H1 (cell line): ENCODE measurements around the gene GPR68. TPM values are rescaled to one million over a fixed set of nuclear protein-coding genes. Genes with fewer than 3 reads are reported as not detected.

Experiments used
- CTCF ChIA-PET: fragments of 300-600 bp; sonication (Branson Sonifier 250); formaldehyde crosslinking; loops from one replicate; lab custom pipeline; 2021; ENCODE audit not compliant: partially characterized antibody; lab: Charles Lee
- POLR2A ChIA-PET: fragments of 300-600 bp; sonication (Branson Sonifier 250); formaldehyde crosslinking; loops from one replicate; lab custom pipeline; 2021; ENCODE audit warnings: inconsistent platforms; ENCODE audit not compliant: partially characterized antibody; lab: Charles Lee
- DNase-seq, 2 experiments: peaks; one replicate each; pipeline versions ENCODE4 v3.0.0 to v3.0.0-alpha.2; 2010 to 2022; ENCODE audit warnings: low spot score in 2 of 2, low read depth in 1 of 2, mixed read lengths in 1 of 2
- FAIRE-seq: peaks from 2 replicates; lab custom pipeline; 2011; peaks lifted over from hg19 to GRCh38; lab: Jason Lieb, UNC
- H2AFZ ChIP-seq: 2 replicates; pipeline ENCODE4 v1.8.1; 2012; ENCODE audit warnings: low read length, inconsistent platforms
- H2AK5ac ChIP-seq: 2 replicates; pipeline ENCODE4 v1.6.1; 2013; ENCODE audit warnings: low read depth, low read length
- H2BK120ac ChIP-seq: replicated peaks from 2 replicates; pipeline ENCODE3; 2013; ENCODE audit warnings: low read depth, low read length, inconsistent platforms
- H2BK12ac ChIP-seq: 2 replicates; pipeline ENCODE4 v1.6.1; 2013; ENCODE audit warnings: low read depth, low read length
- H2BK15ac ChIP-seq: 2 replicates; pipeline ENCODE4 v1.6.1; 2013; ENCODE audit warnings: low read length
- H2BK20ac ChIP-seq: 2 replicates; pipeline ENCODE4 v1.6.1; 2013; ENCODE audit warnings: low read length
- H2BK5ac ChIP-seq: 2 replicates; pipeline ENCODE4 v1.6.1; 2013; ENCODE audit warnings: low read depth, low read length
- H3K14ac ChIP-seq: 2 replicates; pipeline ENCODE4 v1.6.1; 2013; ENCODE audit warnings: inconsistent platforms; ENCODE audit not compliant: insufficient read length
- H3K18ac ChIP-seq: 2 replicates; pipeline ENCODE4 v1.6.1; 2013; ENCODE audit warnings: low read length; ENCODE audit errors: extremely low read depth
- H3K23ac ChIP-seq: 2 replicates; pipeline ENCODE4 v1.6.1; 2013; ENCODE audit warnings: inconsistent platforms; ENCODE audit not compliant: insufficient read length
- H3K23me2 ChIP-seq: 2 replicates; pipeline ENCODE4 v1.6.1; 2013; ENCODE audit warnings: low read depth, low read length
- H3K27ac ChIP-seq: 2 replicates; pipeline ENCODE4 v1.6.1; 2011; ENCODE audit warnings: low read depth, low read length, inconsistent platforms
- H3K27me3 ChIP-seq, 4 experiments: replicated peaks in 1 of 4; 1 replicate in 1 of 4; 2 replicates in 3 of 4; pipeline versions ENCODE4 v1.6.1 to v1.8.1; 2011 to 2013; ENCODE audit warnings: low read length in 3 of 4, mild to moderate bottlenecking in 3 of 4, inconsistent platforms in 2 of 4, mixed read lengths in 2 of 4, moderate library complexity in 1 of 4; ENCODE audit not compliant: control insufficient read depth in 3 of 4, insufficient read depth in 3 of 4; ENCODE audit errors: extremely low read depth in 1 of 4
- H3K36me3 ChIP-seq, 4 experiments: 2 replicates each; pipeline versions ENCODE4 v1.6.1 to v1.8.1; 2011 to 2013; ENCODE audit warnings: mild to moderate bottlenecking in 4 of 4, low read length in 3 of 4, moderate library complexity in 2 of 4, control low read depth in 1 of 4, inconsistent platforms in 1 of 4; ENCODE audit not compliant: insufficient read depth in 4 of 4, control insufficient read depth in 2 of 4
- H3K4ac ChIP-seq: replicated peaks from 2 replicates; pipeline ENCODE3; 2013; ENCODE audit warnings: low read length, low read depth, mixed read lengths, inconsistent platforms; ENCODE audit not compliant: insufficient read length
- H3K4me1 ChIP-seq, 4 experiments: replicated peaks in 1 of 4; 1 replicate in 1 of 4; 2 replicates in 3 of 4; pipeline versions ENCODE4 v1.6.1 to v1.8.1; 2011 to 2013; ENCODE audit warnings: low read length in 3 of 4, inconsistent platforms in 2 of 4, mixed read lengths in 1 of 4; ENCODE audit not compliant: insufficient read depth in 4 of 4, control insufficient read depth in 3 of 4
- H3K4me2 ChIP-seq, 2 experiments: 2 replicates each; pipeline versions ENCODE4 v1.6.1 to v1.8.1; 2011 to 2013; ENCODE audit warnings: low read depth in 2 of 2, low read length in 2 of 2, control low read depth in 1 of 2, inconsistent platforms in 1 of 2, mild to moderate bottlenecking in 1 of 2; ENCODE audit not compliant: insufficient read depth in 1 of 2
- H3K4me3 ChIP-seq, 4 experiments: fragments of 200-600, 300-600 bp in 1 of 4; sonication (generic), shearing (Covaris generic), sonication (Bioruptor Twin) in 1 of 4; 2 replicates each; pipeline versions ENCODE4 v1.5.1 to v1.8.1; 2011 to 2016; ENCODE audit warnings: low read length in 4 of 4, low read depth in 3 of 4, control low read depth in 2 of 4, inconsistent platforms in 2 of 4, mild to moderate bottlenecking in 2 of 4, mixed read lengths in 1 of 4, moderate library complexity in 1 of 4; ENCODE audit not compliant: insufficient read depth in 2 of 4; ENCODE audit errors: extremely low read depth in 1 of 4
- H3K56ac ChIP-seq: replicated peaks from 2 replicates; pipeline ENCODE3; 2013; ENCODE audit warnings: low read depth, mild to moderate bottlenecking, mixed read lengths, low read length, inconsistent platforms; ENCODE audit not compliant: insufficient read length
- H3K79me1 ChIP-seq: 2 replicates; pipeline ENCODE4 v1.6.1; 2013; ENCODE audit warnings: low read depth, low read length, control low read depth
- H3K79me2 ChIP-seq, 2 experiments: 2 replicates each; pipeline versions ENCODE4 v1.6.1 to v1.8.1; 2012 to 2013; ENCODE audit warnings: low read length in 2 of 2, mild to moderate bottlenecking in 2 of 2, inconsistent platforms in 1 of 2; ENCODE audit not compliant: insufficient read depth in 2 of 2, control insufficient read depth in 1 of 2
- H3K9ac ChIP-seq, 4 experiments: replicated peaks in 1 of 4; 1 replicate in 1 of 4; 2 replicates in 3 of 4; pipeline versions ENCODE4 v1.6.1 to v1.8.1; 2011 to 2013; ENCODE audit warnings: low read depth in 3 of 4, low read length in 3 of 4, control low read depth in 2 of 4, mild to moderate bottlenecking in 2 of 4, moderate library complexity in 2 of 4, inconsistent platforms in 1 of 4; ENCODE audit errors: extremely low read depth in 1 of 4
- H3K9me3 ChIP-seq, 2 experiments: 2 replicates each; pipeline versions ENCODE4 v1.6.1 to v1.8.1; 2012 to 2013; ENCODE audit warnings: mild to moderate bottlenecking in 2 of 2, moderate library complexity in 2 of 2, control low read depth in 1 of 2, inconsistent platforms in 1 of 2, low read depth in 1 of 2, low read length in 1 of 2, mixed read lengths in 1 of 2; ENCODE audit not compliant: insufficient read depth in 2 of 2
- H4K20me1 ChIP-seq, 2 experiments: replicated peaks in 1 of 2; 2 replicates each; pipeline versions ENCODE3 to v1.8.1; 2011 to 2013; ENCODE audit warnings: inconsistent platforms in 2 of 2, low read length in 2 of 2, mild to moderate bottlenecking in 1 of 2; ENCODE audit not compliant: insufficient read depth in 2 of 2, control insufficient read depth in 1 of 2
- H4K5ac ChIP-seq: 2 replicates; pipeline ENCODE4 v1.6.1; 2013; ENCODE audit warnings: low read length, low read depth, mixed read lengths, inconsistent platforms; ENCODE audit not compliant: insufficient read length
- H4K8ac ChIP-seq: 2 replicates; pipeline ENCODE4 v1.8.0; 2013; ENCODE audit warnings: mild to moderate bottlenecking, moderate library complexity, low read length, inconsistent platforms; ENCODE audit not compliant: insufficient read depth; ENCODE audit errors: extremely low read depth
- H4K91ac ChIP-seq: replicated peaks from 2 replicates; pipeline ENCODE3; 2013; ENCODE audit warnings: low read length, mixed read lengths, inconsistent platforms; ENCODE audit not compliant: insufficient read length
- ATF3 ChIP-seq: IDR thresholded peaks from 2 replicates; pipeline ENCODE4 v1.6.1; 2011; ENCODE audit warnings: low read depth, mild to moderate bottlenecking, low read length; ENCODE audit not compliant: insufficient read depth
- BRCA1 ChIP-seq: IDR thresholded peaks from 2 replicates; pipeline ENCODE4 v1.6.1; 2012; ENCODE audit warnings: low read depth, low read length, improper control_type of control experiment
- CHD1 ChIP-seq: IDR thresholded peaks from 2 replicates; pipeline ENCODE4 v1.6.1; 2012; ENCODE audit warnings: low read depth, low read length, improper control_type of control experiment
- CTBP2 ChIP-seq: IDR thresholded peaks from 2 replicates; pipeline ENCODE4 v1.7.0; 2011; ENCODE audit warnings: borderline replicate concordance, mild to moderate bottlenecking, moderate library complexity, mixed read lengths, low read length; ENCODE audit not compliant: insufficient read depth, insufficient read length
- EGR1 ChIP-seq: IDR thresholded peaks from 2 replicates; pipeline ENCODE4 v1.6.1; 2011; ENCODE audit warnings: low read depth, low read length, borderline replicate concordance
- EP300 ChIP-seq, 2 experiments: IDR thresholded peaks; 1 replicate in 1 of 2; 2 replicates in 1 of 2; pipeline ENCODE4 v1.6.1; 2011 to 2012; ENCODE audit warnings: low read depth in 2 of 2, low read length in 2 of 2, mild to moderate bottlenecking in 2 of 2, borderline replicate concordance in 1 of 2, inconsistent platforms in 1 of 2, moderate library complexity in 1 of 2
- GTF2F1 ChIP-seq: IDR thresholded peaks from 2 replicates; pipeline ENCODE4 v1.6.1; 2012; ENCODE audit warnings: low read depth, low read length, improper control_type of control experiment, borderline replicate concordance
- MAX ChIP-seq: IDR thresholded peaks from 2 replicates; pipeline ENCODE4 v1.6.1; 2012; ENCODE audit warnings: inconsistent platforms
- RFX5 ChIP-seq: IDR thresholded peaks from 2 replicates; pipeline ENCODE4 v1.6.1; 2011; ENCODE audit warnings: low read depth, low read length, improper control_type of control experiment, borderline replicate concordance
- RNF2 ChIP-seq: fragments of 200-900, 300-1000 bp; sonication (generic); IDR thresholded peaks from 2 replicates; pipeline ENCODE4 v1.7.1; 2016; ENCODE audit warnings: borderline replicate concordance, low read depth, mild to moderate bottlenecking, antibody characterized with exemption, low read length; ENCODE audit not compliant: poor library complexity, severe bottlenecking; ENCODE audit errors: missing control alignments
- SP2 ChIP-seq: IDR thresholded peaks from 2 replicates; pipeline ENCODE4 v1.6.1; 2012; ENCODE audit warnings: mild to moderate bottlenecking, low read length, inconsistent platforms
- SUZ12 ChIP-seq: fragments of 200-600 bp; sonication (generic); IDR thresholded peaks from 2 replicates; pipeline ENCODE4 v1.6.1; 2012; ENCODE audit warnings: mild to moderate bottlenecking, inconsistent platforms, low read length, moderate library complexity, mixed read lengths
- YY1 ChIP-seq: IDR thresholded peaks from 2 replicates; pipeline ENCODE4 v1.6.1; 2011; ENCODE audit warnings: low read depth, mild to moderate bottlenecking, low read length
- WGBS, 2 experiments: shearing (Covaris generic) in 1 of 2; methylation state at CpG; one replicate each; pipeline versions ENCODE4 v1.1.6 to v1.1.7; 2013 to 2015; ENCODE audit warnings: low lambda C conversion rate in 2 of 2, mixed read lengths in 2 of 2, inconsistent platforms in 1 of 2, low coverage in 1 of 2, missing lambda C conversion rate in 1 of 2; ENCODE audit not compliant: insufficient replicate concordance in 2 of 2, insufficient coverage in 1 of 2, insufficient read length in 1 of 2; ENCODE audit errors: extremely low coverage in 1 of 2, missing lambda C conversion rate in 1 of 2; 5-methylcytosine and 5-hydroxymethylcytosine counted together
- polyA plus RNA-seq, 7 experiments: library from polyadenylated mRNA; depleted of rRNA in 3 of 7; stranded (reverse) in 5 of 7; unstranded in 2 of 7; fragments of >200 nt in 5 of 7; fragments of 200-250 nt in 2 of 7; gene quantifications; 1 replicate in 5 of 7; 2 replicates in 1 of 7; 4 replicates in 1 of 7; pipeline versions ENCODE4 v1.2.1 to v1.2.3, GENCODE V29; 2011 to 2013; ENCODE audit warnings: missing spikeins in 2 of 7, mixed read lengths in 2 of 7
- total RNA-seq: library from RNA; stranded (reverse); fragmentation: NEBNext Ultra II Directional; extraction: Animal tissue kit (Norgen Biotek cat#: 25700); gene quantifications from 2 replicates; pipeline ENCODE4 v1.2.1, GENCODE V29; 2021

The GPR68 gene
- total and polyA plus RNA-seq, 2 of the 8 experiments (the other 6 are each of a cell fraction or from before 2014, with no cell fraction given), result 0.22 to 0.76 TPM

DNA sequence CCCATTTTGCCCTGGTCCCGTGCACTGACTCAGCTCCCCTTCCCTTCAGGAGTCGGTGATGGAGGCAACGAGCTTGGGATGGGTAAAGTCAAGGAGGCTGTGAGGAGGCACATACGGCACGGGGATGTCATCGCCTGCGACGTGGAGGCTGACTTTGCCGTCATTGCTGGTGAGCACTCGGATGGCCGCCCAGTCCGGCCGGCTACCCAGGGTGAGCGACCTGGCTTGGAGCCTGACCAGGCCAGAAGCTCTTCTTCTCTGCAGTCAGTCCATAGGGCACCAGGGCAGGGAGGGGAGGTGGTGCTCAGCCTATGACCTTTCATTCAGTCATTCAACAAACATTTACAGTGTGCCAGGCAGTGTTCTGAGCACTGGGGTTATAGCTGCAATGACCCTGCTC lies 39.8 kb downstream of the GPR68 start:
- H3K56ac ChIP-seq, result no peak overlapping the region
- no peak overlapping the region for H2BK15ac ChIP-seq
- FAIRE-seq (no peak), DNase-seq (no peak)
- H3K9me3 ChIP-seq, result 0 out of 4 replicates have a peak, but pooled peaks cover 0 to 2% of the 10 kb centered on the region in 2 experiments
- CTCF ChIA-PET, result interaction anchor here (0.9 to 1.0 kb wide), 2 partner anchors 22 to 28 kb away, joined by 3 read pairs; no protein-coding TSS in a partner anchor
- H3K4me1 ChIP-seq, result no peaks in the 10 kb centered on the region
- no peak overlapping the region for H3K23ac ChIP-seq
- H2BK20ac ChIP-seq, result no peak overlapping the region
- H3K23me2 ChIP-seq, result no peaks in the 10 kb centered on the region
- peaks cover 3 to 36% (median 17%) of the 10 kb centered on the region in 4 experiments; a peak in 5 of 8 replicates for H3K36me3 ChIP-seq
- H4K20me1 ChIP-seq, result no peaks in the 10 kb centered on the region
- POLR2A ChIA-PET, result no interaction called here
- H3K4me3 ChIP-seq, result no peak overlapping the region
- no peak overlapping the region for H3K4me2 ChIP-seq
- no peak overlapping the region for H3K14ac ChIP-seq
- 88% methylated on average over 11 of the region's 14 CpGs; no CpG with 5 or more reads in 1 of the 2 experiments for WGBS, 2 experiments
- no peak overlapping the region for H3K27ac ChIP-seq
- no peak overlapping the region for H4K5ac ChIP-seq
- H3K4ac ChIP-seq, result no peak overlapping the region
- no peak overlapping the region for H2BK5ac ChIP-seq
- H3K79me2 ChIP-seq, result no peaks in the 10 kb centered on the region
- H2BK12ac ChIP-seq, result no peak overlapping the region
- no peak overlapping the region for H2BK120ac ChIP-seq
- H3K9ac ChIP-seq, result no peak overlapping the region
- no peak overlapping the region for H2AFZ ChIP-seq
- H4K8ac ChIP-seq, result no peak overlapping the region
- no peaks in the 10 kb centered on the region for H3K27me3 ChIP-seq
- H4K91ac ChIP-seq, result no peak overlapping the region
- no peak overlapping the region for H3K18ac ChIP-seq
- no peak overlapping the region for H2AK5ac ChIP-seq
- H3K79me1 ChIP-seq, result no peaks in the 10 kb centered on the region
- TF ChIP-seq ATF3 (no peak), YY1 (no peak), RFX5 (no peak), BRCA1 (no peak), SUZ12 (no peak), SP2 (no peak), MAX (no peak), EGR1 (no peak), CHD1 (no peak), GTF2F1 (no peak), EP300 (IDR thresholded peaks at IDR 0.05; ENCODE audit: borderline replicate concordance in 1 of 2, low read depth in 2 of 2, low read length in 2 of 2) (no peak), RNF2 (no peak), CTBP2 (no peak)
